ENCODE data around the gene CEP112. TPM values are rescaled to one million over a fixed set of nuclear protein-coding genes. Genes with fewer than 3 reads are reported as not detected.

CEP112 gene
- 9.2 and 11.1 TPM in 2 replicates for total RNA-seq

DNA sequence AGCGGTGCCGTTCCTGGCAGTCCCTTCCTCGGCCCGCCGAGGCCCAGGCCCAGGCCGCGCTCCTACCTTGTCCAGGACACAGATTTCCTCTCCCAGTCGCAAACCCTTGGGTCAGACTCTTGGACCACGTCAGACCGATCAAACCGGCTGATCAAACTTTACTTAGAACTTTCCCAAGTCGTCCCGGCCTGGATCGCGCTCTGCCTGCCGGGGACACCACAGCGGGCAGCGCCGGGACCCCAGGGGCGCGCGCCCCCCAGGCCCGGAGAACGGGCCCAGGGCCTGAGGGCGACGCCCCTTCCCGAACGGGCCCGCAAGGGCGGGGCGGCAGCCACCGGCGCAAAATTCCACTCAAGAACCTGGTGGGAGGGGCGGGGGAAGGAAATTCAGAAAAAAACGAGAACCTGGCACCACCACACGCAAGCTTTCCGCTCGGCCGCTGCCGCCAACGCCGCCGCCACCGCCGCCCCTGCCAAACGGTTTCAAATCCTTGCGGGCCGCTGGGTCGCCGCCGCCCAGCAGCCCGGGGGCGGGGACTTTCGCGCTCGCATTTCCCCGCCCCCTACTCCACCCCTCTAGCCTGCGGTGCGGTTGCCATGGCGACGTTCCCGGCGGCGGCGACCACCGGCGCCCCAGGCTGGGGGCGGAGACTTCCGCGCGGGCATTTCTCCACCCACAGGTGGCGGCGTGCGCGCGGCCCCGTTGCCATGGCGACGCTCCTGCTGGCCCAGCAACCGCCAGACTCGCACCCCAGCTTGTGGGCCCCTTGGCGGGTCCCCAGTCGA, at the start of gene CEP112:
TSS of gene CEP112 (minus strand) at position 541 of the 785 bp plus-strand sequence.

DNA sequence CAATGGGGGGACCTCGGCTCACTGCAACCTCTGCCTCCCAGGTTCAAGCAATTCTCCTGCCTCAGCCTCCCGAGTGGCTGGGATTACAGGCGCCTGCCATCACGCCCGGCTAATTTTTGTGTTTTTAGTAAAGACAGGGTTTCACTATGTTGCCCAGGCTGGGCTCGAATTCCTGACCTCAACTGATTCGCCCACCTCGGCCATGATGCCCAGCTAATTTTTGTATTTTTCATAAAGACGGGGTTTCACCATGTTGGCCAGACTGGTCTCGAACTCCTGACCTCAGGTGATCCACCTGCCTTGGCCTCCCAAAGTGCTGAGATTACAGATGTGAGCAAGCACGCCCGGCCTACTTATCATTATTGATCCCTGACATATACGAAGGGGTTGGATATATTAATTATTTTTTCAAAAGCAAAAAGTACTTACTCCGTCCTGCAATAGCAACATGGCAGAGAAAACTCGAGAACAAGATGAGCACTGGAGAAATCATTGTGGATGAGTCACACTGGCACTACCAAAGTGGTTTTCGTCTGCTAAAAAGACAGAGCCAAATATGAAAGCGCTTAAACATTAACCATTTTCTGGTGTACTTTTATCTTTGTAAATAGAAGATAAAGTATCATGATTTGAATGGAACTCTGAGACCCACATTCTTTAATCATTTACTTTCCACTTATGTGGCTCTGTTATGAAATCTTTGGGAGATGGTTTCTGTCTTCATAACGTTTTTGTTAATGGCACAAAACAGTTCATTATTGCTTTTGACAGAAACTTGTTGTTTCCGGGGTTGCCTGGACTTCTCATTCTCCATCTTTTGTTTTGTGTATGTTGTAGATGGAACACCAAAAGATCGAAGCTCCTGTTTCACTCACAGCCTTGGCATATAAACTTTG, 37.2 kb upstream of the CEP112 start, which contains the start of gene APOH:
TSS of gene APOH (minus strand) at position 529 of the 896 bp plus-strand sequence. CDS start at position 493, 36 bp downstream.

Other genes starting within 250 kb of the CEP112 start
- not detected in 2 replicates for gene APOH, start 37.3 kb upstream of the CEP112 start, total RNA-seq
- 24.8 and 46.7 TPM in 2 replicates for gene PRKCA, start 110.5 kb upstream of the CEP112 start, total RNA-seq